GM18505 (cell line): ENCODE data around the gene SESTD1.

Experiments
- ATAC-seq: cut with Tn5 transposase; IDR thresholded peaks from one replicate; pipeline ENCODE4 v1.9.1; 2021; ENCODE audit not compliant: unreplicated experiment
- POLR2A ChIP-seq: IDR thresholded peaks from 4 replicates; pipeline ENCODE4 v1.6.1; 2011; ENCODE audit warnings: borderline replicate concordance; ENCODE audit not compliant: insufficient read depth, insufficient read length; ENCODE audit errors: extremely low read depth

The SESTD1 gene

DNA sequence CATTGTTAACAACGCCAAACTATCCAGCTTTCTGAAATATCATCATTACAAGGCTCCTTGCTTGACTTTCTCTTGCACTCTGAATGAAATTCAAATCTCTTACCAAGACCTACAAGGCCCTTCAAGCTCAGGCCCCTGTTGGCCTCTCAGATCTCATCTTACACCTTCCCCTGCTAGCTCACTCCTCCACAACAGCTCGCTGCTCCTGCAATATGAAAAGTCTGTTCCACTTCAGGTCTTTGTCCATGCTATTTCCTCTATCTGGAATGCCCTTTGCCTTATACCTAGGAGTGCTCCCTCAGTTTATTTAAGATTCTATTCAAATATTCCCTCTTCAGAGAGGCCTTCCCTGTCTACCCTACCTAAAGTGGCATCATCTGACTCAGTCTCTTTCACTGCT, 91.7 kb downstream of the SESTD1 start:
- TF ChIP-seq POLR2A, result no peak
- ATAC-seq, result no peak

DNA sequence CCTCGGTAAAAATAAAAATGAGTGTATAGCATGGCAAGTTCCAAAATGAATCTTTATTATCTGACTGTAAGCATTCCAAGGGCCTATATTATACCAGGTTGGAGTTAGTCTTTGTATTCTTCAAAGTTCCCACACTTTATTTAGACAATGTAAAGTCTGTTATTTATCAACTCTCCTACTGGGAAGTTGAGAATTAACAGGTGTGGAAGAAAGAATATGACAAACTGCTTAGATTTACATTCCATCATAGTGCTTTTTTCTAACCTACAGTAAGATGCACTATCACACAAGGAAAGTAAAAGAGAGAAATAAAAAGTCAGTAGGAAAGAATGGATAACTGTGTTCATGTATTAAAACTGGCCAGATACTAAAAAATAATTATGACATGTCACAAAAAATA, 93.3 kb downstream of the SESTD1 start:
- TF ChIP-seq POLR2A, result no peak
- no peak for ATAC-seq

DNA sequence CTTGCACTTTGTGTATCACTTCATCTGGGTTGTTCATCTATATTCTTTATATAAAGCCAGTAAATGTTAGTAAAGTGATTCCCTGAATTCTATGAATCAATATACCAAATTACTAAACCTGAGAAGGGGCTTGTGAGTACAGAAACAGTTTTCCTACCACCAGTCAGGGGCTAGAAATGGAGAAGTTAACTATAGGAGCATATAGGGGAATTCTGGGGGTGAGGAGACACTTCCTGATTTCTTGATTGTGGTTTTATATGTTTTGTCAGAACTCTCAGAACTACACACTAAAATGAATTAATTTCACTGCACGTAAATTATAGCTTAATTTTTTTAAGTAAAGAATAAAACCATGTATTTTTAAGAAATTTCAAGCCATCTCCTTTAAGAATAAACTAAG, 93.7 kb downstream of the SESTD1 start:
- no peak for ATAC-seq
- no peak for TF ChIP-seq POLR2A

DNA sequence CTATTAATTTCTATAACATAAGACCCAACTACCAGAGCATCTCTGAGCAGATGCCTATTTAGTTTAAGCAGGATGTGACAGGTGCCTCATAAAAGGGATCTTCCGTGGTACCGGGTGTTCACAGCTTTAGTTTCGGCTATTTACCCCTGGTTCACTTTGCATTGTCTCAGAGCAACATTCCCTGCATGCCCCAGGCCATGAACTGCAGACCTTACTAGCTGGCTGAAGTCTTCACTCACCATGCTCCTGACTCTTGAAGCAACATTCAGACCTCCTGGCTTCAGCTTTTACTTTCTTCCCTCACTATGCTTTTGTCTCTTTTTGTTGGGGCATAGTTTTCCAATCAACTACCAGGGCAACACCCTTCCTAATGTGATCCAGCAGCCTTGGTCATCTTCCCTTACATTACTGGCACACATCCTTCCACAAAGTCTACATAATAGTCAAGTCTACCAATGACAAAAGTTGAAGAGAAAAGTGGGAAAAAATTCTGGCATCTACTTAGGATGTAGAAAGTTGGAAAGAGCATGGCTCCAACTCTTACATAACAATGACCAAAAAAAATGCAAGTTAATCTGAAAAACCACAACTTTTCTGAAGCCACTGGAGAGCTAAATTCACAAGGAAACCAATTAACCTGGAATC, 99.2 kb downstream of the SESTD1 start:
- TF ChIP-seq POLR2A, result no peak
- no peak for ATAC-seq

DNA sequence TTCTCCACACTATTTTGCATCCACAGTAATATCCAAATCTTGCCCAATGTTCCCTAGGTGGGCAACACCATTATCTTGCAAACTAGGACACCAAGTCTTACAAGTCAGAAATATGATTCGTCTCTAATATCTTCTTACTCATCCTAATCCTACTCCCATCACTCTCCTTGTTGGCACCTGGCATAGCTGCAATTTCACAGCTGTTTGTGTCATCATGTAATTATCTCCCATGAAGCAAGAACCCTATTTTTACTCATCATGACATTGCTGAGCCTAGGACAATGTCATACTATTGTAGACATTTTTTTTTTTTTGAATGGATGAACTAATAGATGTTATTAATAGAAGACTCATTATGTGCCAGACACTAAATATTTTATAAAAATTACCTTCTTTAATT, 123.4 kb downstream of the SESTD1 start:
- no peak for ATAC-seq
- TF ChIP-seq POLR2A, result no peak

DNA sequence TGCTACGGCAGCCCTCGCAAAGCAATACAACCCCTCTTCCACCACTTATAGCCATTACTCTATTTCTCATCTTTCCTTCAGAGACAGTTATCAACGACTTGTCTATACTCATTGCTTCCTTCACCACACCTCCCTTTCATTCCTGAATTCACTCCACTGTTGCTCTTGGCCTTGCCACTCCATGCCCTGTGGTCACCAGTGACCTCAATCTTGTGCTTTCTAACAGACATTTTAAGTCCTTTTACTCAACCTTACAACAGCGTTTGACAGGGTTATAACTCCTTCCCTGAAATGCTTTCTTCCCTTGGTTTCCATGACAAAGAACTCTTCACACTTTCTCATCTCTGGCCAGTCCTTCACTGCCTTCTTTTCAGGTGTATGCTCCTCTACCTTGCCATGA, 124.1 kb downstream of the SESTD1 start:
- no peak for TF ChIP-seq POLR2A
- ATAC-seq, result no peak

DNA sequence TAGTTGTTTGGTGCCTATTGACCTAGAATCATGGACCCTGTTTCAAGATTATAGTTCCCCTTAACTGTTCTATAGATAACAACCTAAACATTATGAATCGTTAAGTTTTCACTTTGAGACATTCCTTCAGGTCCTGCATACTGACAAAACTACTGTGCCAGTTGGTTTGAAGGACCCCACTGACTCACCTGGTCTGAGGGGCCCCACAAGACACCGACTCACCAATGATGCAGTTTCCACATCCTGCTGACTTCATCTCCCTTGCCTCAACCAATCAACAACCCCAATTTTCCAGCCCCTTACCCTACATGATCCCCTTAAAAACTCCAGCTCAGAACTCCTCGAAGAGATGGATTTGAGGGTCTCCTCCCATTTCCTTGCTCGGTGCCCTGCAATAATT, 125.1 kb downstream of the SESTD1 start:
- no peak for ATAC-seq
- no peak for TF ChIP-seq POLR2A

DNA sequence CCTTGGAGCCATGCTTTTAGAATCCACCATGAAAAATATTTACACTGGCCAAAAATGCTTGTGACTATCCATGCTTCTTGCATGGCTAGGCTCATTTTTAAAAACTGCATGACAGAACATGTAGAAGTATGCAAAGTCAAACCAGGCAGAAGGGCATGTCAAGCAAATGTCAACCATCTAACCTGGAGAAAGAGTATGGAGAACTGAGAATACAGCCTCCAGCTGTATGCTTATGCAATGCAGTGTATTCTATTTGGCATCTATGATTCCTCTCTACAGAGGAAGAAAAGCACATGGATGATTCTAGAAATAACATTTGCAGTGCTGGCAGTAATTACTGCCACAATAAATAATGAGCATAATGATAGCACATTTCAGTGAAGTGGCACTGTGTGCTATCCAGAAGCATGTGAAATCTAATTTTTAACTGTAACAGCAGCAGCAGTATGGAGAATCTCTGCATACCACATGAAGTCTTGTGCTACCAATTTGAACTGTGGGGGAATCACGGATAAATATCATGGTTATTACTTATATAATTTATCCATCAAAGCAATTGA, 127.4 kb downstream of the SESTD1 start:
- ATAC-seq, result no peak
- no peak for TF ChIP-seq POLR2A

DNA sequence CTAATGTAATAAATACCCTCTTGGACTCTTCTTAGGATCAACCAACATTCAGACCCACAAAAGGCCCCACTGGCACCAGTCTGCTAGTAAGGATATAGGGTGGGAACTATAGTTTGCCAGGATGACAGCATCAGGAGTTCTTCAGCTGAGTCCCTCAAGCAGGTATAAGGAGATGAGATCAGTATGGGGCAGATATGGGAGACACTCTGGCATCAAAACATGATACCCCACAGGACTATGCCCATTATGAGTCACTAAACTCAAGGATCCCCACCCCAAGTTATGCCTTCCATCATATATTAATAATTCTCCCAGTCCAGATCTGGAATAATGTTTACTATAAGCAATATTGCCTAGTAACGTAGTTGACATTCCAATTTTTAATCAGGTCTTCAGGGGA, 131.6 kb downstream of the SESTD1 start:
- ATAC-seq, result no peak
- no peak for TF ChIP-seq POLR2A

DNA sequence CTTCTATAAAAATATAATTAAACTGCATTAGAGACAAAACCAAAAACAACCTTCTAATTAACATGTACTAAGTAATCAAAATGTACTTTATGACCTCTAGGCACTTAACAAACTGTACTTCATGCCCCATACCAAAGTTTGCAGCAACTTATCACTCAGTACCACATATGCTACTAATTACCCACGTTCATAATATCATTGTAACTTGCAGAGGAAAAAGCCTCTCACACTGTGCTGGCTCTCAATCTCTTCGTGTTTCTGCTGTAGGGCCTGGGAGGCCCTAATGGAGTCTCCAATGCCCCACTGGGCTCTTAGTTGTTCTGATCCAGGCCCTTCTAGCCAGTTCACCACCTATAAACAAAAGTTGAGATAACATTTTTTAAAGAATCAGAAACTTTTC, 132.6 kb downstream of the SESTD1 start:
- no peak for ATAC-seq
- TF ChIP-seq POLR2A, result no peak

DNA sequence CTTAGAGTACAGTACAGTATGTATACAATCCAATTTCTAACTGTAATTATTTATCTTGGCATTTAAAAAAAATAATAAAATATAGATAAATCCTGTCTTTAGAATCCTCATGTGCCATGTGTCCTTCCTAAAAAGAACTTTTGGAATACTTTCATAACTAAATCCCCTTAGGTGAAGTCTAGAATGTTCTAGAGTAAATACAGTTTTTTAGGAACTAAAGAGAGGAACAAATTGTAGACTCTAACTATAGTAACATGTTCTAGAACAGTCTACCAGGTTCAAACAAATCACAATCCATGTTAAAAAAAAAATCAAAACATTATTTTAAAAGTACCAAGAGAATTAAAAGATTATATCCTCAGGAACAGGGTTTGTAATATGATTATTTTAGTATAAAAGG, 134.1 kb downstream of the SESTD1 start:
- no peak for TF ChIP-seq POLR2A
- no peak for ATAC-seq

DNA sequence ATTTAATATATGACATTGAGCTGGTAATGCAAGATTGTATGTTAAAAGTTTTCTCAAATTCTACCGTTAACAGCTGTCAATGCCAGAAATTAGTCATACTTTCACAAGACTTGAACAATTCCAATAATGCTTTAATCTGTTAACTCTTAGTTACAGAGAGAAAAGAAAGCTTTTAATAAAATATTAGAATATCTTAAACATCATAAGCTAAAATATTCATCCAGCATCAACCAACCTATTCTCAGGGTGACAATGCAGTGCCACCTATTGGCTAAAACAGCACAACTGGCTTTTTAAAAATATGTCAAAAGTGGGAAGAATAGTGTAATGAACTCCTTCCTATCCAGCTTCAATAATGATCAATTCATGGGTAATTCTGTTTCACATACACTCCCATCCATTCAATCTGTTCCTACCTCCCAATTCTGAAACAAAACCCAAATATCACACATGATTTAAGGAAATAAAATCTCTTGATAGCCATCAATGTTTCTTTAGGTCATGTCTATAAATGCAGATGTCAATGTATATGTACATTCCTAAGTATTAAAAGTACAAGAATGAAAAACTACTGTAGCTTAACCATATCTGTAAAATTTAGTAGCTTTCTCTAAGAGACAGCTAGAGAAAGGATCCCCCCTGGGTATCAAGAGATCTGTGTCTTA, 134.9 kb downstream of the SESTD1 start:
- no peak for TF ChIP-seq POLR2A
- ATAC-seq, result no peak

DNA sequence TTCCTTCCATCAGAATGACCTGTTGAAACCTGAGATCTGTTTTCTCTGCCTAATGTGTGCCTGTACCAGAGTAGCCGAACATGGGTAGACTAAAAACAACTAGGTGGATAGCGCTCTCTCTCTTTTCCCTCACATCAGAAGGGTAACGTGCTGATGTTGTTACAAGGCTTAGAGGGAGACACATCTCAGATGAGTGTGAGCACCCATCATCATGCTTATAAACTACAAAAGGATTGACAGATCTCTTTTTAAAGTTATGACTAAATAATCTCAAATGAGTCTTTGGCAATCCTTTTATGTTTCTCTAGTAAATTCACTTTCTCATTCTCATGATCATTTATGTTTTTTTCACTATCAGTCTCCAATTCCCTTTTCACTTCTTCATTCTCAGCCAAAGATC, 139.2 kb downstream of the SESTD1 start:
- TF ChIP-seq POLR2A, result no peak
- no peak for ATAC-seq

DNA sequence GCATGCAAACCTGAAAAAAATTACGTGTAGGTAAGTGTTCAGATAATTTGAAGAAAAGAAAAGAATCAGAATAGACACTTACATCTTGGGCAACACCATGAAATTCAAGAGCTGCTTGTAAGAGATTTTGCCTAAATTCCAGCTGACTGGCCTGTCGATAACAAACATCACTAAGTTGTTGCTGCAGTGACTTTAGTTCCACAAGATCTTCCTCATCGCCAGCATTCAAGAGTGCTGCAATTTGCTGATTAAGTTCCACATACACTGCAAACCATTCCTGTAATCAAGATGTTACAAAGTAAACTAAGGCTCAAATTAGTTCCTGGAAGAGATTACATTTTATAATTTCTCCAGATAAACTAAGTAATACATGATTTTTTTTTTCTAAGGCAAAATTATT, 140.3 kb downstream of the SESTD1 start:
- no peak for TF ChIP-seq POLR2A

More for the DNA sequence above, 140.3 kb downstream of the SESTD1 start:
- no peak for ATAC-seq
